Activated CD4-positive, alpha-beta T cell treated with anti-CD3 and anti-CD28 coated beads, Interleukin-2, Interleukin-4, amounts not matched to agents 100 ng/mL and 50 ng/mL, durations not matched to agents 16 hours and 8 hours (primary cell): Measurements from ENCODE around the gene TMEM154.
A peak's percentile ranks its signal among the peaks of the same experiment; 100 is the strongest.

Experiments used
- DNase-seq: peaks from one replicate; pipeline ENCODE4 v3.0.0-alpha.2; 2020; ENCODE audit warnings: low spot score

TMEM154 gene

GRCh38 chr4:152693871-152694270, 14.1 kb upstream of the TMEM154 start:
- no peak for DNase-seq

GRCh38 chr4:152691761-152692160, 12.0 kb upstream of the TMEM154 start:
- no peak for DNase-seq

- DNase-seq, result no peak
These were observed 11.2 kb upstream of the TMEM154 start for GRCh38 chr4:152690706-152691651.

GRCh38 chr4:152689615-152690501, 10.1 kb upstream of the TMEM154 start:
- DNase-seq, result no peak

GRCh38 chr4:152687974-152688599, 8.3 kb upstream of the TMEM154 start:
- no peak for DNase-seq

- no peak for DNase-seq
These were observed 6.7 kb upstream of the TMEM154 start for GRCh38 chr4:152686452-152687013.

GRCh38 chr4:152684587-152684986, 4.8 kb upstream of the TMEM154 start:
- no peak for DNase-seq

- DNase-seq, result no peak
These were observed 4.2 kb upstream of the TMEM154 start for GRCh38 chr4:152684007-152684406.

GRCh38 chr4:152682143-152682941, 2.5 kb upstream of the TMEM154 start:
- no peak for DNase-seq

- peak; percentile 83 for DNase-seq
These were observed 1.3 kb upstream of the TMEM154 start for GRCh38 chr4:152680988-152681603.

- no peak for DNase-seq
These were observed 956 bp downstream of the TMEM154 start for GRCh38 chr4:152678841-152679240.

- DNase-seq, result no peak
These were observed 2.7 kb downstream of the TMEM154 start for GRCh38 chr4:152677117-152677516.

- DNase-seq, result no peak
These were observed 3.5 kb downstream of the TMEM154 start for GRCh38 chr4:152676052-152676854.

GRCh38 chr4:152674359-152674758, 5.4 kb downstream of the TMEM154 start:
- DNase-seq, result no peak

GRCh38 chr4:152673489-152673888, 6.3 kb downstream of the TMEM154 start:
- DNase-seq, result no peak

GRCh38 chr4:152672206-152673092, 7.3 kb downstream of the TMEM154 start:
- no peak for DNase-seq

GRCh38 chr4:152668338-152668964, 11.3 kb downstream of the TMEM154 start:
- no peak for DNase-seq

GRCh38 chr4:152667781-152668180, 12.0 kb downstream of the TMEM154 start:
- DNase-seq, result no peak
